T-helper 1 cell (primary cell): ENCODE data around the gene SLC49A3.
"Not testable (repeated sequence)": the region's sequence is repeated elsewhere in the genome, so short reads cannot be mapped to it uniquely, and the experiment has no call there.

Experiments
- DNase-seq, 5 donors: peaks; one replicate each; pipeline ENCODE4 v3.0.0-alpha.2; 2012 to 2020

Gene SLC49A3

DNA sequence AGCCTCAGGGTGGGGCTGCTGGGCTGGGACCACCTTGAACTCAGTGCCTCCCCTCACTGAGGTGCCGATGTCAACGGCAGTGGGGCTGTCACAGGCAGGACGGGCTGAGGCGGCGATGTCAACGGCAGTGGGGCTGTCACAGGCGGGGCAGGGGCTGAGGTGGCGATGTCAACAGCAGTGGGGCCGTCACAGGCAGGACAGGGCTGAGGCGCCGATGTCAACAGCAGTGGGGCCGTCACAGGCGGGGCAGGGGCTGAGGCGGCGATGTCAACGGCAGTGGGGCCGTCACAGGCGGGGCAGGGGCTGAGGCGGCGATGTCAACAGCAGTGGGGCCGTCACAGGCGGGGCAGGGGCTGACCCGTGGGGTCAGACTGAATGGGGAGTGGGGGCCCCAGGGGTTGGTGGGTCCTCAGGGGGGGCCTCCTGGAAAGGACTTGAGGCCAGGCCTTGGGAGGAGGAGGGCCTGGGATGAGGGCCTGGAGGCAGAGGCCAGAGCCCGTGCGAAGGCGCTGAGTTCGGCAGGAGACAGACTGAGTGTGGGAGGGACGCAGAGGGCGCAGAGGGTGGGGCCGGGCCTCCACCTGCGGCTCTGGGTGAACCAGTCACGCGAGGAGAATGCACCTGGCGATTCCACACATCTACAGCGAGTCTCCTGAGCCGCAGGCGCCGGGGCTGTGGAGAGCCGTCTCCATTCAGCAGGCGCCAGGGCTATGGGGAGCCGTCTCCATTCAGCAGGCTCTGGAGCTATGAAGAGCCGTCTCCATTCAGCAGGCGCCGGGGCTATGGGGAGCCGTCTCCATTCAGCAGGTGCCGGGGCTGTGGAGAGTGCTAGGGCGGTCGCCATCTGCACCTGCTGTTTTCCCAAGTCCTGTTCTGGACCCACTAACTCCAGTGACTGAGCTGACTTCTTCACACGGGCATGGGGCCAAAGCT lies 37.7 kb downstream of the SLC49A3 start:
- no peak for DNase-seq

DNA sequence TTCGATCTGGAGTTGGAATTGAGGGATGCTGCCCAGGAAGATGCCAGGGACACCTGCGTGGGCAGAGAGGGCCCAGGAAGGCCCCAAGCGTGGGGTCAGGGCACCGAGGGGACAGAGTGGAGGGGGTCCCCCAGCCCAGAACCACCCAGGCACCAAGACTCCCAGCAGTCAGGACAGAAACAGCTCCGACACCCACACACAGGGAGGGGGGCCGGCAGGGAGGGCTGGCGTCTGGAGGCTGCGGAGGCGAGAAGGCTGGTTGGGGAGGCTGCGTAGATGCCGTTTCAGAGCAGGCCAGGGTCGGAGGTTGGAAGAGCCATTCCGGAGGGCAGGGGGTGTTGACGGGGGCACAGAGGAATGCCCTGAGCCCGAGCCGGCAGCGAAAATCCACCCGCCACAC lies 38.5 kb downstream of the SLC49A3 start:
- DNase-seq: no peak

DNA sequence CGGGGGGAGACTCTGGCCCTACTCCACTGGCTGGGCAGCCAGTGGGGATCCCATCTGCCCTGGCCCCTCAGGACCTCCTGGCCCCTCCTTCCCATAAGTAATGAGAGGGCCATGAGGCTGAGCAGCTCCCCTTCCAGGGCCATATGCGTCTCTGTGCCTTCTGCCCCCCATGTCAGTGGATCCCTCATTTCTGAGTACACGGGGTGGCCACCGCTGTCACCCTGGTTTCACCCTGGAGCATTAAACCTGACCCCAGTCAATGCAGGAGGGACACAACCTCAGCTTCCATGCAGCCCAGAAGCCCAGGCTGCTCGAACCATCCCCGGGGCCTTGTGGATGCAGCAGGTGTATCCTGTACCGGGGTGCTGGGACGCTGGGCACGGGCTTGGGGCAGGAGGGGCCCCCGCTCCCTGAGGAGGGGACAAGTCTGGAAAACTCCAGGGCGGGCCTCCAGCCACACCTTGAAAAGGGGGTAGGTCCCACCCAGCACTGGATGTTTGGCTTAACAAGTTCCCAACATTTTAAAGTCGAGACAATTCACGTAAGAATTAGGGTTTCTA lies 39.1 kb downstream of the SLC49A3 start:
- DNase-seq: no peak

- DNase-seq: no peak
These were observed 39.7 kb downstream of the SLC49A3 start for GRCh38 chr4:649293-649625.

- no peak for DNase-seq
These were observed 40.2 kb downstream of the SLC49A3 start for GRCh38 chr4:648579-649292.

GRCh38 chr4:647481-647880 lies 41.5 kb downstream of the SLC49A3 start:
- DNase-seq: no peak

GRCh38 chr4:646460-646859 lies 42.5 kb downstream of the SLC49A3 start:
- no peak for DNase-seq

GRCh38 chr4:642366-642765 lies 46.6 kb downstream of the SLC49A3 start:
- DNase-seq: not testable (repeated sequence)

- no peak for DNase-seq
These were observed 51.2 kb downstream of the SLC49A3 start for GRCh38 chr4:637536-638280.

DNA sequence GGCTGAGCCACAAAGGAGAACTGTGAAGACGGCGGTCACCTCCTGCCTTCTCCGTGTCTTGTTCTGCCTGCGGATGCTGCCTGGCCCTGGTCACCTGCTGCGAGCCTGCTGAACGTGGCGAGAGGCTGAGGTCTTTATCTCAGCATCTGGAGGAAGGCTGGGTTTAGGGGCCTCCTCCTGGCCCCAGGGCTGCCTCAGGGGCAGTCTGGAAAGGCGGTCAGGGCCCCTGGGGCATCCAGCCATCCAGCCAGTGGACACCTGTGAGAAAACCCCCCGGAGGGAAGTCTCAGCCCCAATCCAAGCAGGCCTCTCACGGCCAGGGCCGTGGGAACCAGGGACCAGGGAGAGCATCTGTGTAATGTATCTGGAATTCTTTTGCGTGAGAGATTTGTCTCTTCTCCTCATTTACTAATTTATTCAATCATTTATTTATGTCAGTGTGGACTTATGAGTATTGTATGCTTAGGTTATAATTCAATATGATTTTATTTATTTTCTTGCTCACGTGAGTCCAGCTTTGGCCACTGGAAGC lies 52.3 kb downstream of the SLC49A3 start:
- DNase-seq: no peak

DNA sequence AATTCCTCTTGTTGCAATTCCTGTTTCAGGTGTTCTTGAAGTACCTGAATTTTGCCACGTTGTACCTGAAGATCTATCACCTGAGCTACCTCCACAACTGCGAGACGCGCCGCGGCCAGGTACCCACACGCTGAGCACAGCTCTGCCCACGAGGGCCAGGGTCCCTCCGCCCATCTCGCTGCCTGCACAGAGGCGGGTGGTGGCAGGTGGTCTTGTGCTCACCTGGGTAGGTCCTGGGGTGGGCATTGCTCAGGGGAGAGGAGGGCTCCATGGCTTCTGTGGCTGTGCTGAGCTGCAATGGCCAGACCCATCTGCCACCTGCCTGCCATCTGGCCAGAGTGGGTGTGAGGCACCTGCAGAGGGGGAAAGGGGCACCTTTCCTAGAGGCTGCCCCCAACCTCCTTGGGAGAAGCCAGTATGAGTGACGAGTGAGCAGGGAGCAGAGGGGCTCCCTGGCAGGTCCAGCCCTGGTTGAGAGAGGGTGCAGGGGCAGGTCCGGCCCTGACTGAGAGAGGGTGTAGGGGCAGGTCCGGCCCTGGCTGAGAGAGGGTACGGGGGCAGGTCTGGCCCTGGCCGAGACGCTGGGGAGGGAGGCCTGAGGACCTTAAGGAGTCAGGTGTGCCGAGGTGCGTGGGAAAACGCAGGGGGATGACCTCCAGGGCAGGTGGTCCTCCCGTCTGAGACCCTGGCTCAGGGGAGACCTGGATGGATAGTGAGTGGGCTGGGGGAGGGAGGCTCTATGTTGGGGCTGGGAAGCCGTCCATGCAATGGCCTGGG lies 52.9 kb downstream of the SLC49A3 start:
- no peak for DNase-seq

GRCh38 chr4:635066-635835 lies 53.7 kb downstream of the SLC49A3 start:
- DNase-seq: not testable (repeated sequence)

DNA sequence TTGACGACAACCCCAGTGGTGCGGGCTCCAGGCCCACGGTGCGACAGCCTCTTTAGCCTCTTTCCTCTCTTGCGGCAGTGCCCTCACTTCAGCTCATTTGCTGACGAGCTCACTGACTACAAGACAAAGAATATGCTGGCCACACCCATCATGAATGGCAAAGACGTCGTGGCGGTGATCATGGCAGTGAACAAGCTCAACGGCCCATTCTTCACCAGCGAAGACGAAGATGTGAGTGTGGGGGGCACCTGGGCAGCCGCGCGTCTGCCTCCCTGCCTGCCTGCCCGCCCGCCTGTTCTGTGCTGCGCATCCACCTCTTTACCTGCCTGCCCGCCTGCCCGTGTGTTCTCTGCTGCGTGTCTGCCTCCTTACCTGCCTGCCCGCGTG lies 54.4 kb downstream of the SLC49A3 start:
- DNase-seq: no peak

DNA sequence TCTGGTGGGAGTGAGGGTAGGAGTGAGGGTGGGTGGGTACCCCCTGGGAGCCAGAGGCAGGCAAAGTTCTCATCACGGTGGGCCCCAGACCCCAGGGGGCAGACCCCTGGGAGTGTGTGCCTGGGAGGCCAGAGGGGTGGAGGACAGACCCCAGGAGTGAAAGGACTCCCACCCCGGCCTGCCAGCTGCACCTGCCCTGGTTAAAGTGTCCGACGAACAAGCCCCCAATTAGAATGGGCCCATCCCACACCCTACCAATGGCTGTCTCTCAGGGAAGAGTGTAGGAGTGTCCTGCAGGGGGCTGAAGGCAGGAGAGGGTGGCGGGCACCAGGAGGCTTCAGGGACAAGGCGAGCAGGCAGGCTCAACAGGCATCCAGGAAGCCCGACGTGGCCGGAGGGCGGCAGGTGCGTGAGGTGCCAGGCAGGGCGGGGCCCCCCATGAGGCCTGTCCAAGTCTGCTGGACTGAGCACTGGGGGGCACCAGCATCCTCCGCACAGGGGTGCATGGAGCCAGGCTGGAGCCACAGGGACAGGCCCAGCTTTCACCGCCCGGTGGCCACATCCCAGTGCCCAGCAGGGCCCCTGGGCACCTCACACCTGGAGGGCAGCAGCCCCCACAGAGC lies 54.9 kb downstream of the SLC49A3 start:
- DNase-seq: no peak

- DNase-seq: no peak
These were observed 55.5 kb downstream of the SLC49A3 start for GRCh38 chr4:633406-633805.

GRCh38 chr4:632926-633325 lies 56.0 kb downstream of the SLC49A3 start:
- DNase-seq: no peak

DNA sequence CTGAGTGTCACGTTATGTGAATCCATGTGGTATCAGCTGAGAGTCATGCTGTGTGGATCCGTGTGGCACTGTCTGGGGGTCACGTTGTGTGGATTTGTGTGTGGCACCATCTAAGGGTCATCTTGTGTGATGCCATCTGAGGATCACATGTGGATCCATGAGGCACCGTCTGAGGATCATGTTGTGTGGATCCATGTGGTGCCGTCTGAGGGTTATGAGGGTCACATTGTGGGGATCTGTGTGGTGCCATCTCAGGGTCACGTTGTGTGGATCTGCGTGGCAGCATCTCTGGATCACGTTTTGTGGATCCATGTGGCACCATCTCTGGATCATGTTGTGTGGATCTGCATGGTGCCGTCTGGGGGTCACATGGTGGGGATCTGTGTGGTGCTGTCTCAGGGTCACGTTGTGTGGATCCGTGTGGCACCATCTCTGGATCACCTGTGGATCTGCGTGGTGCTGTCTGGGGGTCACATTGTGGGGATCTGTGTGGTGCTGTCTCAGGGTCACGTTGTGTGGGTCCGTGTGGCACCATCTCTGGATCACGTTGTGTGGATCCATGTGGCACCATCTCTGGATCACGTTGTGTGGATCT lies 56.7 kb downstream of the SLC49A3 start:
- DNase-seq: no peak
